GM12801 (cell line): ENCODE results near the gene POLR3GL.

Source experiments
- TF ChIP-seq, protein P1 (sequence below): IDR thresholded peaks from one replicate; pipeline ENCODE4 v1.5.1; 2011; ENCODE audit warnings: control low read depth; ENCODE audit not compliant: insufficient read length; ENCODE audit errors: extremely low read depth

Gene POLR3GL

DNA sequence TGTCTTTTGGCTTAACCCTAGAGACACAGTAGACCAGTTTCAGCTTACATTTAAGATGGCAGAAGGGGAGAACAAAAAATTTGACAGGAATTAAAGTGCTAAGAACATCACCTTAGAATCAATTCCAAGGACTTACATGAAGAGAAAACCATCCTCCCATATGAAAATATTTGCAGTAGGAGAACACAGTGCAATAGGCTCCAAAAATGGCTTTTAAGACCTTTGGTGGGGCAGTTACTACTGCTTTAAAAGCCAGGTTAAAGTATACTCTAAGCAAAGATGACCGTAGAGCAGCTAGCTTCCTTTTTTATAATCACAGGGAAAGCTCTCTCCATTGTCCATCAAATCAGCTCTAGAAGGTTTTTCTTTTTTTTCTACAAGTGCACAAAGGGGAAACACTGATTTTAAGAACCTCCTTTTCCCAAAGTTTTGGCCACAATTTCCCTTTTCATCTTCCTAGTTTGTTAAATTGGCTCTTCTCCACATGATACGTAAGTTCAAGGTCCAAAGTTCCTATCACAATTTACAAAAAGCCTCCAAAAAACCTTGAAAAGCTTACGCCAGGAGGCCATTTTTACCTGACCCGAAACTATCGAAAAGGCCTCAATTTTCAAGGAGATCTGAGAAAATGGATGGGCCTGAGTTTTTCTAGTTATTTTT lies 28.6 kb downstream of the POLR3GL start:
- TF ChIP-seq, protein P1, sequence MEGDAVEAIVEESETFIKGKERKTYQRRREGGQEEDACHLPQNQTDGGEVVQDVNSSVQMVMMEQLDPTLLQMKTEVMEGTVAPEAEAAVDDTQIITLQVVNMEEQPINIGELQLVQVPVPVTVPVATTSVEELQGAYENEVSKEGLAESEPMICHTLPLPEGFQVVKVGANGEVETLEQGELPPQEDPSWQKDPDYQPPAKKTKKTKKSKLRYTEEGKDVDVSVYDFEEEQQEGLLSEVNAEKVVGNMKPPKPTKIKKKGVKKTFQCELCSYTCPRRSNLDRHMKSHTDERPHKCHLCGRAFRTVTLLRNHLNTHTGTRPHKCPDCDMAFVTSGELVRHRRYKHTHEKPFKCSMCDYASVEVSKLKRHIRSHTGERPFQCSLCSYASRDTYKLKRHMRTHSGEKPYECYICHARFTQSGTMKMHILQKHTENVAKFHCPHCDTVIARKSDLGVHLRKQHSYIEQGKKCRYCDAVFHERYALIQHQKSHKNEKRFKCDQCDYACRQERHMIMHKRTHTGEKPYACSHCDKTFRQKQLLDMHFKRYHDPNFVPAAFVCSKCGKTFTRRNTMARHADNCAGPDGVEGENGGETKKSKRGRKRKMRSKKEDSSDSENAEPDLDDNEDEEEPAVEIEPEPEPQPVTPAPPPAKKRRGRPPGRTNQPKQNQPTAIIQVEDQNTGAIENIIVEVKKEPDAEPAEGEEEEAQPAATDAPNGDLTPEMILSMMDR: no peak

DNA sequence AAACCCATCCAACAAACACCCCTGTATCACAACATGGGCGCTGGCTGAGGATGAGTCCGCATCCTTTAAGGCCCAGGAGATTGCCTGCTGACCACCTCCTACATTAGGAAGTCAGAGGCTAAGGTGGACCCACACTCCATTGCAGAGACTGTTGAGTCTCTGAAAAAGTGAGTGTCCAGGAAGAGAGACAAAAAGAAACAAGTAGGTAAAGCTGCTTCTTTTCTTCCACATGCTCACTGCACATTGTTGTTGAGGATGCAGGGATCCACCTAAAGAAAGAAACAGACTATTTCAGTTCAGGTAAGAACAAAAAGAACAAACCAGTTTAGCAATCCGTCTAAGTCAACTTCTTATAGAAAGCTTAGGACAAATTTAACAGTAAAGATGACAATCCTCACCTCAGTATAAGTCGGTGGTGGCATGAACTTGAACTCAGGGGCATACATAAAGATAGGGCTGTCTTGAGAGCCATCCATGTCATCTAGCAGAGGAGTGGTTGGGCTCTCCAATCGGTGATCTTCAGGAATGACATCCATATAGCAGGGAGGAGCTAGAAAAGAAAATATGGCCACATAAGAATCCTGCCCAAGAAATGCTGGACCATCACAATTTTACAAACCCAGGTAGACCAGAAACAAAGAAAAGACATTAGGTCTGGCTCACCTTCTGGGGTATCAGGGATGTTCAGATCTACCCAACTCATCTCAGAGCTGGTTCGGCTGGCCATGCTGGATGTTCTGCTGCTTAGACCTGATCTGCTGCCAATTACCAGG lies 29.3 kb downstream of the POLR3GL start:
- TF ChIP-seq, protein P1: no peak

DNA sequence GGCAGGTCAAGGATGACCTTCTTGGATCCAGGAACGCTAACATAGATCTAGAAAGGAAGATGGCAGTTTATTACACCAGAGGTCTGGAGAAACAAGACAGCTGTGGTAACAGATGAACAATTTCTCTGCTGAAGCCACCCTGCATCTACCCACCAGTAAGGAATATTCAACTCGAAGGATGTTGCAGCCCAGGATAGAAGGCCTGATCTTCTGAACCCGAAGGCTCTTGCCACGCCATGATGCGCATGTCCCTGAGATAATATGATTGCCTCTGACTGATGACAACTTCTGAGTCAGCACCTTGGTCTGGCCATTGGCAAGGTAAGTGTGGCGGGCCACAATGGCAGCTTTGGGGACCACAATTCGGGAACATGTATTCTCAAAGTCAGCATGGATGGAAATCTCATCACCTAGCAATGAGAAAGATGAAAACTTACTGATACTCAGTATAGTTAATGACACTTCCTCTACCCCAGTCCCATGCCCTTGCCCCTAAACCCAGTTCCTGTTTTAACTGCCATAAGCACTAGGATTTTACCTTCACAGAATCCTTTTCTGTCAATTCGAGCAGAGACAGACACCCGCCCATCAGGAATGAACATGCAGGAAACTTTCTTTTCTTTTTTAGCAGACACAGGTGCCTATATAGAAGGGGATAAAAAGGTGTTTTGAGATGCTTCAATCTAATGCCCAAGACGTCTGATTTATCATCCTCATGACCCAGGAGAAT lies 30.1 kb downstream of the POLR3GL start:
- TF ChIP-seq, protein P1: no peak

DNA sequence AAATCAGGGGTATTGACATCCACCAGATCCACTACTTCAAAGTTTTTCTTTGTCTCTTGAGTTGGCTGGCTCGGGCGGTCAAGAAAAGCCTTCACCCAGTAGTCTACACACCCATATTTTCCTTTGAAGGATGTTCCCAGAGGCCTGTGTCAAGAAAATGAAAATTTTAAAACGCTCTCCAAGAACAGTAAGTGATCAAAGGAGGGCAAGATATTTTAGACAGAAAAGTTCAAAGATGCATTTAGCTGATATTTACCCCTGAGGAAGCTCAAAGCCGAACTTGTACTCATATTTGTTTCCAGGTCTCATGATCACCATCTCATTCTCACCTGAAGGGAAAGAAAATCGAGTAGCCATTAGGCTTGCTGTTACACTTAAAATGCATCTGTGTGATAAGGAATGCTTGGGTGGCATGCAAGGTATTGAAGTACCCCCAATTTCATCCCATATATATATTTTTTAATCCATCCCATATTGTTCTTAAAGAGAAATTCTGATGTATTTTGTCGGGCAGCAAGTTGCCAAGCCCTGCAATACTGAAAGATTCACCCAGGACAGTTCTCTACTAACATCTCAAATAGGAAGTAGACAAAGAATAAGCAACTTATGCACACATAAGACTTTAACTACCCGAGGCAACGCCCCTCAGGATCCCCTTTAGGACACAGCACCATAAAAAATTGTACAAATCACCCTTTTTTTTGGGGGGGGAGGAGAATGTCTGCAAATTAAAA lies 30.8 kb downstream of the POLR3GL start:
- TF ChIP-seq, protein P1: no peak

DNA sequence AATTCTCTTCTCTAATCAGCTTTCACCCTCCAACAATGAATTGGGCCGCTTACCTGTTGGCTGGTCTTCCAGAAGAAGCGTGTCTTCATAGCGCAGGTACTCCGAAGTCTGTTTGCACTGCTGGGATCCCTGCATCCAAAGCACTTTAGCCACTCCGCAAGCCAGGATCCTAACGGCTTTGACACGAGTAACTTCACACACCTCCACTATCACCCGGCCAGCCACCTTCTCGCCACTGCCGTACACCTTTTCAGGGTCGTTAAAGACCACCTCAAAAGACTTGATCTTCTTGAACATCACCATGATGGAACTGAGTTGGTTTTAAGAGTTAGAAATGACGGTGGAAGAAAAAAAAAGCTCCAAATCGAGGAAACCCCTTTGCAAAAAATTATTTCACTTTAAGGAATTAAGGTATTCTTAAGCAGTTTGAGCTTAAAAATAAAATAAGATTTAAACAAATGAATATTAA lies 31.5 kb downstream of the POLR3GL start:
- TF ChIP-seq, protein P1: no peak

DNA sequence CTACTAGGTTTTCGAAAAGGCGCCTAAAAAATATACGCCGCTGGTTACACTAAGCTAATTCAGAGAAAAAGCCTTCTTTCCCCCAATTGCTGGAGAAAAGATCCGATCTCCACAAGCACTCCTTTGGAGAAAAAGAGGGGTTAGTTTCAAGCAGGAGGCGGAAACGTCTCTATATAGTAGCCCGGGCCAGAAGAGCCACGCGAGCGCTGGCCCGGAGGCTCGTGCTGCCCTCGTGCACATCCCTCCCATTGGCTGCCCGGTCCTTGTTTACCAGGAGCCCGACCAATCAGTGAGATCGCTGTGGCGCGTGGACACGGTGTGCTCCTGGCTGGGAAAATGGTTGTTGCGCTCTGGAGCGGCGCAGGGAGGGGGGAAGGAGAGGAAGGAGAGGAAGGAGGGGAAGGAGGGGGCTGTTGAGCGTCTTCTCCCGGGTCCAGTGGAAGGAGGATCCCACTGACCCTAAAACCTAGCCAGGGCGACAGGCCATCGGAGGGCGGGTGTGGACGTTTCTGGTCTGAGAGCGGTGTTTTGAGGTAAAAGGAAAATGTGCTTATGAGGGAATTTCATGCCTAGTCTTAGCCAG lies 32.0 kb downstream of the POLR3GL start, which contains the start of gene TXNIP:
Gene TXNIP (minus strand): TSS at position 147 of the 583 bp plus-strand sequence. CDS start 313 bp downstream, outside the sequence.
- TF ChIP-seq, protein P1: no peak
